Trophoblast cell (in vitro differentiated cells and primary cell): ENCODE results near the gene PREPL.
"Not testable (repeated sequence)": the region's sequence is repeated elsewhere in the genome, so short reads cannot be mapped to it uniquely, and the experiment has no call there.

Experiments used
- DNase-seq, 2 donors: peaks; one replicate each; pipeline ENCODE4 v3.0.0-alpha.2; 2016
- H2AFZ ChIP-seq: 2 replicates; pipeline ENCODE4 v1.6.1; 2013; ENCODE audit warnings: low read length, moderate library complexity, mild to moderate bottlenecking; ENCODE audit not compliant: insufficient read depth, poor library complexity
- H2AK5ac ChIP-seq: 2 replicates; pipeline ENCODE4 v1.6.1; 2013; ENCODE audit warnings: mild to moderate bottlenecking, low read length
- H2BK120ac ChIP-seq: 2 replicates; pipeline ENCODE4 v1.6.1; 2013; ENCODE audit warnings: low read length, mild to moderate bottlenecking, moderate library complexity; ENCODE audit not compliant: insufficient read depth, poor library complexity
- H2BK12ac ChIP-seq: 2 replicates; pipeline ENCODE4 v1.6.1; 2013; ENCODE audit warnings: mild to moderate bottlenecking, low read length, moderate library complexity
- H2BK5ac ChIP-seq: 2 replicates; pipeline ENCODE4 v1.6.1; 2013; ENCODE audit warnings: low read length, low read depth, moderate library complexity, mild to moderate bottlenecking; ENCODE audit not compliant: poor library complexity
- H3K14ac ChIP-seq: 2 replicates; pipeline ENCODE4 v1.6.1; 2013; ENCODE audit warnings: mild to moderate bottlenecking, low read length
- H3K18ac ChIP-seq: 2 replicates; pipeline ENCODE4 v1.6.1; 2013; ENCODE audit warnings: mild to moderate bottlenecking, low read length
- H3K23ac ChIP-seq: 2 replicates; pipeline ENCODE4 v1.6.1; 2013; ENCODE audit warnings: low read length
- H3K27ac ChIP-seq: 2 replicates; pipeline ENCODE4 v1.5.1; 2013; ENCODE audit warnings: low read depth, mild to moderate bottlenecking, inconsistent platforms, low read length, moderate library complexity
- H3K27me3 ChIP-seq: 2 replicates; pipeline ENCODE4 v1.6.1; 2013; ENCODE audit warnings: inconsistent platforms, mild to moderate bottlenecking, low read length, moderate library complexity; ENCODE audit not compliant: insufficient read depth
- H3K36me3 ChIP-seq, 2 experiments: 1 replicate in 1 of 2; 2 replicates in 1 of 2; pipeline ENCODE4 v1.6.1; 2013; ENCODE audit warnings: low read length in 2 of 2, mild to moderate bottlenecking in 2 of 2, moderate library complexity in 1 of 2; ENCODE audit not compliant: insufficient read depth in 2 of 2, control insufficient read depth in 1 of 2
- H3K4ac ChIP-seq: 2 replicates; pipeline ENCODE4 v1.6.1; 2013; ENCODE audit warnings: low read depth, mild to moderate bottlenecking, low read length, moderate library complexity
- H3K4me1 ChIP-seq, 2 experiments: 1 replicate in 1 of 2; 2 replicates in 1 of 2; pipeline ENCODE4 v1.6.1; 2013; ENCODE audit warnings: low read length in 2 of 2, mild to moderate bottlenecking in 2 of 2, moderate library complexity in 1 of 2; ENCODE audit not compliant: insufficient read depth in 2 of 2, control insufficient read depth in 1 of 2
- H3K4me2 ChIP-seq: 2 replicates; pipeline ENCODE4 v1.6.1; 2013; ENCODE audit warnings: inconsistent platforms, mild to moderate bottlenecking, low read length, moderate library complexity
- H3K4me3 ChIP-seq: 2 replicates; pipeline ENCODE4 v1.5.1; 2013; ENCODE audit warnings: mild to moderate bottlenecking, low read depth, low read length, inconsistent platforms
- H3K79me1 ChIP-seq: one replicate; pipeline ENCODE4 v1.6.1; 2013; ENCODE audit warnings: low read length
- H3K79me2 ChIP-seq: 2 replicates; pipeline ENCODE4 v1.6.1; 2013; ENCODE audit warnings: low read length, mild to moderate bottlenecking; ENCODE audit not compliant: control insufficient read depth, insufficient read depth, poor library complexity
- H3K9ac ChIP-seq: 2 replicates; pipeline ENCODE4 v1.6.1; 2013; ENCODE audit warnings: mild to moderate bottlenecking, low read length
- H3K9me3 ChIP-seq: 2 replicates; pipeline ENCODE4 v1.6.1; 2013; ENCODE audit warnings: low read depth, mild to moderate bottlenecking, control low read depth, inconsistent platforms, low read length; ENCODE audit not compliant: insufficient read depth
- H4K12ac ChIP-seq: 2 replicates; pipeline ENCODE4 v1.6.1; 2013; ENCODE audit warnings: low read depth, mild to moderate bottlenecking, low read length, moderate library complexity
- H4K8ac ChIP-seq: 2 replicates; pipeline ENCODE4 v1.6.1; 2013; ENCODE audit warnings: low read depth, mild to moderate bottlenecking, low read length, moderate library complexity
- H4K91ac ChIP-seq: one replicate; pipeline ENCODE4 v1.6.1; 2013; ENCODE audit warnings: low read depth, mild to moderate bottlenecking, low read length, moderate library complexity
- WGBS: extraction: QIAGEN DNeasy Blood & Tissue Kit; methylation state at CpG from one replicate; pipeline ENCODE4 v1.1.7; 2013; ENCODE audit warnings: missing lambda C conversion rate; ENCODE audit not compliant: insufficient read length, insufficient coverage; ENCODE audit errors: extremely low coverage; 5-methylcytosine and 5-hydroxymethylcytosine counted together

PREPL gene

DNA sequence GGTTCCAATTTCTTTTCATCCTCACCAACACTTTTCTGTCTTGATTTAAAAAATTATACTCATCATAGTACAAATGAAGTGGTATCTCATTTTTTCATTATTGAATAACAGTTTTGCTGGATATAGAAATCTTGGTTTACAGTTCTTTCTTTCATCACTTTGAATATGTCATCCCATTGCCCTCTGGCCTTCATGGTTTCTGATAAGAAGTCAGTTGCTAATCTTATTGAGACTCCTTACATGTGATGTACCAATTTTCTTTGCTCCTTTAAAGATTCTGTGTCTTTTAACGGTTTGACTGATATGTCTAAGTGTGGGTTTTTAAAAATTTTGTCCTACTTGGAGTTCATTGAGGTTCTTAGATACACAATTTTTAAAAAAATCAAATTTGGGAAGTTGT lies 51.0 kb downstream of the PREPL start:
- Histone ChIP-seq H4K12ac (no peak overlapping the region), H3K36me3 (peaks cover 3 to 7% of the 10 kb centered on the region in 2 experiments), H4K91ac (no peak overlapping the region), H2BK120ac (no peak overlapping the region), H3K14ac (no peak overlapping the region), H2AFZ (no peak overlapping the region), H3K27me3 (no peaks in the 10 kb centered on the region), H3K79me2 (no peaks in the 10 kb centered on the region), H3K23ac (no peak overlapping the region), H3K9me3 (peaks cover 5% of the 10 kb centered on the region), H3K79me1 (no peaks in the 10 kb centered on the region), H2BK12ac (no peak overlapping the region), H2BK5ac (no peak overlapping the region), H3K4me2 (no peak overlapping the region), H3K18ac (no peak overlapping the region), H4K8ac (no peak overlapping the region), H3K4me3 (no peak overlapping the region), H3K9ac (no peak overlapping the region), H3K4me1 (no peaks in the 10 kb centered on the region), H3K27ac (no peak overlapping the region), H2AK5ac (no peak overlapping the region), H3K4ac (no peak overlapping the region)
- no peak for DNase-seq
- WGBS = no CpG with 5 or more reads among the region's 1 CpG

DNA sequence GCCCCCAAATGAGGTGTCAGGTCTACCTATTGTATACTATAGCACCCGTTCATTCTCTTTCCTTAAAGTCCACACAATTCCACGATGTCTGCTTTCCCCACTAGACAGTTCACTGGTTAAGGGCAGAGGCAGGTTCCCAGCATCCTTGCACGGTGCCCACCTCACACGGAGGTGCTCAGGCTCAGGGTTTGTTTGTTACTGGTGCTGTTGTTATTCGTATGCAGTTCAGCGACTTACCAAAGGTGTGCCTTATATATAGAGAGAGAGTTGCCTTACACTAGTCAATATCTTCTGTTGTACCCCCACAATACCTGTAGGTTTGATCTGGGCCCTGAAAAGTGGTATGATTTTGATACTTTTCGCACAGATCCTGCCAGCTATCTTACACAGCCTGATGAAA lies 55.4 kb downstream of the PREPL start:
- H4K91ac ChIP-seq = no peak overlapping the region
- no peak overlapping the region for H2BK5ac ChIP-seq
- no peaks in the 10 kb centered on the region for H3K79me2 ChIP-seq
- H3K27me3 ChIP-seq = no peaks in the 10 kb centered on the region
- H3K27ac ChIP-seq = no peak overlapping the region
- no peak overlapping the region for H3K4me3 ChIP-seq
- H4K12ac ChIP-seq = no peak overlapping the region
- WGBS = no CpG with 5 or more reads among the region's 7 CpGs
- H2AFZ ChIP-seq = no peak overlapping the region
- H3K14ac ChIP-seq = no peak overlapping the region
- H3K79me1 ChIP-seq = no peaks in the 10 kb centered on the region
- H3K36me3 ChIP-seq = peaks cover 2 to 4% of the 10 kb centered on the region in 2 experiments
- no peak for DNase-seq
- H2BK12ac ChIP-seq = no peak overlapping the region
- H2AK5ac ChIP-seq = no peak overlapping the region
- H3K9me3 ChIP-seq = peaks cover 5% of the 10 kb centered on the region
- no peak overlapping the region for H3K4ac ChIP-seq
- no peak overlapping the region for H3K18ac ChIP-seq
- no peaks in the 10 kb centered on the region for H3K4me1 ChIP-seq
- H3K4me2 ChIP-seq = no peak overlapping the region
- H2BK120ac ChIP-seq = no peak overlapping the region
- H3K9ac ChIP-seq = no peak overlapping the region
- no peak overlapping the region for H4K8ac ChIP-seq
- H3K23ac ChIP-seq = no peak overlapping the region

DNA sequence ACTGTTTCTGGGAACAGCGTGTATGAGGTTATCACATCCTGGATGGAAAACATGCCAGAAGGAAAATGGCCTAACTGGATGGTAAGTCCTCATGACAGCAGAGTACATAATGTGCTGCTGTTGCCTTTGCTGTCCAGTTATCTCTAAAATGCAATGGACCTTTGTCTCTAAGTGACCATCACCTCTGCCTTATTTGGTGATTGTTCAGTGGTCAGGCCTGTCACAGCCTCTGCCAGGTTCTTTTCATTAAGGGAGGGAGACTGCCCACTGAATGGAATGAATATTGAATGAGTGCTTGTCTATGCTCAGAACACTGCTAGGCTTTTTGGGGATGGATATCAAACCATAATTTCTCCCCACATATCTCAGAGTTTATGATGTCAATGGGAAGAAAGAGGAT lies 57.0 kb downstream of the PREPL start:
- H2AK5ac ChIP-seq = no peak overlapping the region
- no peaks in the 10 kb centered on the region for H3K9me3 ChIP-seq
- H4K12ac ChIP-seq = no peak overlapping the region
- no peak overlapping the region for H4K8ac ChIP-seq
- no peak overlapping the region for H2BK5ac ChIP-seq
- H2BK120ac ChIP-seq = no peak overlapping the region
- no peak overlapping the region for H2BK12ac ChIP-seq
- H3K18ac ChIP-seq = no peak overlapping the region
- WGBS = no CpG with 5 or more reads among the region's 1 CpG
- H3K79me1 ChIP-seq = no peaks in the 10 kb centered on the region
- no peaks in the 10 kb centered on the region for H3K4me1 ChIP-seq
- no peak overlapping the region for H3K9ac ChIP-seq
- no peak overlapping the region for H3K27ac ChIP-seq
- H3K27me3 ChIP-seq = no peaks in the 10 kb centered on the region
- no peak overlapping the region for H3K4ac ChIP-seq
- DNase-seq = no peak
- H3K14ac ChIP-seq = no peak overlapping the region
- no peaks in the 10 kb centered on the region for H3K36me3 ChIP-seq
- H2AFZ ChIP-seq = no peak overlapping the region
- no peaks in the 10 kb centered on the region for H3K79me2 ChIP-seq
- H3K23ac ChIP-seq = no peak overlapping the region
- H3K4me3 ChIP-seq = no peak overlapping the region
- no peak overlapping the region for H3K4me2 ChIP-seq
- no peak overlapping the region for H4K91ac ChIP-seq

DNA sequence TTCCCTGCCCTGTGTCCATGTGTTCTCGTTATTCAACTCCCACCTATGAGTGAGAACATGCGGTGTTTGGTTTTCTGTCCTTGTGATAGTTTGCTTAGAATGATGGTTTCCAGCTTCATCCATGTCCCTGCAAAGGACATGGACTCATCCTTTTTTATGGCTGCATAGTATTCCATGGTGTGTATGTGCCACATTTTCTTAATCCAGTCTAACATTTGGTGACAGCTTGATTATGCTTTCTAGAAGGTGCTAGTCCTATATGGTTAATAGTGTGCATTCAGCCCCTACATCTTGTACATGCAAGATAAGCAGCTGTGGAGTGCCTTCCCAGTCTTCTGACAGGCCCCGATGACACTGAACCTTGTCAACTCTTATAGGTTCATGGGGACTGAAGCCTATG lies 57.5 kb downstream of the PREPL start:
- not testable (repeated sequence) for H3K4me2 ChIP-seq

More for the DNA sequence above, 57.5 kb downstream of the PREPL start:
- H4K8ac ChIP-seq, H2BK12ac ChIP-seq, H3K9ac ChIP-seq, H2AK5ac ChIP-seq, DNase-seq, H3K4me3 ChIP-seq, H4K91ac ChIP-seq, H3K27me3 ChIP-seq, H3K36me3 ChIP-seq, H3K27ac ChIP-seq, H3K9me3 ChIP-seq, H2BK5ac ChIP-seq, H3K4me1 ChIP-seq, H3K18ac ChIP-seq, H3K23ac ChIP-seq, H2BK120ac ChIP-seq, H3K4ac ChIP-seq, H3K79me1 ChIP-seq, H2AFZ ChIP-seq, H3K14ac ChIP-seq, H4K12ac ChIP-seq, H3K79me2 ChIP-seq: not testable (repeated sequence)
- no CpG with 5 or more reads among the region's 3 CpGs for WGBS
